ENCODE measurements around the gene CENPF.
"Not testable (repeated sequence)": the region's sequence is repeated elsewhere in the genome, so short reads cannot be mapped to it uniquely, and the experiment has no call there.

CENPF gene

DNA sequence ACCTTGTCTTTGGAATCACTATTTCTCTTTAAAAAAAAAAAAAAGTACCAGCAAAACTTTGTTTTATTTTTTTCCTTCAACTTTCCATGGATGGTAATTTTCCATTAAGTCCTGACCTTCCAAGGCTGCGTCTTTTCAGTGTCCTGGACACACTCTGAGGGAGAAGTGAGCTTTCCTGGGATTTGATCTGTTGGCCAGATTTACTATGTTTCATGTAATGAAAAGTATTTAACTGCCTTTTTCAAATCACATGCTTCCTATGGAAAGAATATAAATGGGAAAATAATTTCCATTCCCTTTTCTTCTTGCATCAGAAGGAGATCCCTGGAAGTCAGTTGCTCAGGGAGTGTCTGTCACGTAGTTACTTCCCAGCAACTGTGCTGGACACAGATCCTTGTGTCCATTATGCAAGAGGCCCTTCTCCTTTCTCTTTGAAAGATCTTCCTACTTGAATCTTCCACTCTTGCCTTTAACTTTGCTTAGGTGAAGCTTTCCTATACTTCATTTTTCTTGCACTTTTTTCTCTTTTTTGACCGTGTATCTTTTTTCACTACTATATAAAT lies 59.3 kb downstream of the CENPF start:
- no peak for DNase-seq

- DNase-seq, result no peak
Measured at GRCh38 chr1:214664651-214665433, 61.8 kb downstream of the CENPF start.

GRCh38 chr1:214665606-214666110 lies 62.7 kb downstream of the CENPF start:
- no peak for DNase-seq

GRCh38 chr1:214666674-214667073 lies 63.7 kb downstream of the CENPF start:
- no peak for DNase-seq

DNA sequence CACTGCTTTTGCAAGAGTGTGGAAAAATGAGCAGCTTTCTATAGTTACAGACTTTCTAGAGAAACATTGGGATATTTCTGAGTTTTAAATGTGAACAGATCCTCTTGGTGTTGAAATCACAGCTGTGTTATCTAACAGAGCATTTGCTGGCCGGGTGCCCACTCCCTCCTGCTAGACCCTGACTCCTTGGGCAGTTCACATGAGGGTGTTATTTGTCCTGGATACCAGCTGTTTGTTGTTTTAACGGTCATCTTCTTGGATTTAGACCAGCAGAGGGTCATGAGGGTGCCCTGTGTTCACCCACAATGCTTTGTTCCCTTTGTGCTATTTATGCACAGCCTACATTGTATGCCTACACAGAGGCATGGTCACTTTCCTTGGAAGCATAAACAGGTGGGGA lies 67.1 kb downstream of the CENPF start:
- no peak for DNase-seq

DNA sequence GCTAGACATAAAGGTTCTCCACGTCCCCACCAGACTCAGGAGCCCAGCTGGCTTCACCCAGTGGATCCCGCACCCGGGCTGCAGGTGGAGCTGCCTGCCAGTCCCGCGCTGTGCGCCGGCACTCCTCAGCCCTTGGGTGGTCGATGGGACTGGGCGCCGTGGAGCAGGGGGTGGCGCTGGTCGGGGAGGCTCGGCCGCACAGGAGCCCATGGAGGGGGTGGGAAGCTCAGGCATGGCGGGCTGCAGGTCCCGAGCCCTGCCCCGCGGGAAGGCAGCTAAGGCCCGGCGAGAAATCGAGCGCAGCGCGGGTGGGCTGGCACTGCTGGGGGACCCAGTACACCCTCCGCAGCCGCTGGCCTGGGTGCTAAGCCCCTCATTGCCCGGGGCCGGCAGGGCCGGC lies 70.0 kb downstream of the CENPF start:
- not testable (repeated sequence) for DNase-seq

DNA sequence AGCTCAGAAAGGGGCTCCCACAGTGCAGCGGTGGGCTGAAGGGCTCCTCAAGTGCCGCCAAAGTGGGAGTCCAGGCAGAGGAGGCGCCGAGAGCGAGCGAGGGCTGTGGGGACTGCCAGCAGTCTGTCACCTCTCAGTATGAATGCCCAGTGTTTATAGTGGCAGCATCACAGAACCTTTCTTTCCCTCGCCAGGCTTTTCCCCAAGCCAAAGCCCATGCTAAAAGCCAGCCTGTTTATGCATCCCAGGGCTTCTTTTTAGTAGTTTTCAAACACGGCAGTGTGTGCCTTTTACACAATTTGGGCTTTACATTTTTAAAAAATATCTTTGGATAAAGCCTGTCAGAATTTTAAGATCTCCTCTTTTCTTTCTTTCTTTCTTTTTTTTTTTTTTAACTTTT lies 70.6 kb downstream of the CENPF start:
- DNase-seq, result no peak

- DNase-seq, result not testable (repeated sequence)
Measured at GRCh38 chr1:214675524-214675923, 72.5 kb downstream of the CENPF start.

DNA sequence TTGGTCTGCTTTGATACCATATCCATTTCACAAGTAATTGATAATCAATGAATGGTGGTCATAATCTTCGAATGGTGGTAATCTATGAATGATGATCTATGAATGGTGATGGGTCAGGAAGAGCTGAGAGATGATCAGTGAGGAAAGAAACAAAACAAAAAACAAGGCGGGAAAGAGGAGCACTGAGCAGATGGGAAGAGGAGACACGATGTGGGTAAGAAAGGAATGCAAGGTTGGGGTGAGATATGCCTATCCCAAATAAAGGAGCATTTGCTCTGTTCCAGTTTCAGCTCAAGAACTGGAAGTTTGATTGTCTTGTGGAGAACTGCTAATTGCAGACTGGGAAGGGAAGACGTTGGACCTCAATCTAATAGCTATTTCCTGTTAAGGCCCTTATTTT lies 73.8 kb downstream of the CENPF start:
- DNase-seq, result no peak

DNA sequence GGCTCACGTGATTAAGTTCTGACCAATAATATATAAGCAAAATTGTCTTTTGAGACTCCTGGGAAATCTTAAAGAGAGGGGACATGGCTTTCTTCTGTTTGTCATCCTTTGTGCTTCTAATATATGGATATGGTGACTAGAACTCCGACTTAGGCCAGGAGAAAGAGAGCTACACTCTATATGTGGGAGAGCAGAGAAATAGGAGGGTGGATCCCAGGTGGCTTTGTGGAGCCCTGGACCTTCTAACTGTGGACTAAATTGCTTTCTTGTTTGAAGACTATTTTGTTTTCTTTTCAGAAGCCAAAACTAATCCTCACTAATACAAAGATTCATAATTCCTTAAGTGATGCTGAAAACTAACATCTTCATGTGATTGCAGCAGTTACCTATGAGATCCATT lies 75.0 kb downstream of the CENPF start:
- DNase-seq, result no peak

- no peak for DNase-seq
Measured at GRCh38 chr1:214678386-214678785, 75.4 kb downstream of the CENPF start.

DNA sequence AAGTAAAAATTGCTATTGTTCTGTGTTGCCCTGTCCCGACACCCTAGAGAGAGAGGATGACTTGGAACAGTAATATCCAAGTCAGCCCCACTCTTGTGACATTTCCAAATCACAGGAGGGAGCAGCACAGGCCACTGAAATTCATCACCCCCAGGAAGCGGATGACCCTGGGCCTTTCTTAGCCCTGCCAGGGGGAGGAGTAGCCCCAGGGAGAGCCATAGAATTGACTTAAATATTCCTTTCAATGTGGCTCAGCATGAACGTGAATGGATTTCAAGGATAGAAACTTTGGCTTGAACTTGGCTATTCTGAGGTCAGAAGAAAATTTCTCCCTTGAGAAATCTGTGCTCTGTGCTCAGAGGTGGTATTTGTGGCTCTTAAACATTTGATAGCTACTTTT lies 80.6 kb downstream of the CENPF start:
- DNase-seq, result no peak

- DNase-seq, result no peak
Measured at GRCh38 chr1:214685906-214686305, 82.9 kb downstream of the CENPF start.

DNA sequence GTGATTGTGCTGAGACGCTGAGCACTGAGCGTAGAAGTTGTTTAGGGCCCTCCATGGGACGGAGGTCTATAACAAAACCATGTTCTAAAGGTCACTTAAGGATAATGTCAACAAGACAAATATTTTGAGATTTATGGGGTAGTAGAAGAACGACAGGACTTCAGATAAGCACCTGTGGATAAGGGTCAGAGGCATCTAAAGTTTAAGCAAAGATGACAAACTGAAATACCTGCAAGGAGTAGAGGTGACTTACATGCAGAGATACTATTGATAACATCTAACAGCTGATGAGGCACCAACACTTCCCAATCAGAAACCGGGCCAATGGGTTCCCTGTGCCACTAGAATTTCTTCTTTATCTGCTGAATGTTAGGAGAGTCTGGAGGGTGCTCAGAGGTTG lies 83.5 kb downstream of the CENPF start:
- no peak for DNase-seq

- no peak for DNase-seq
Measured at GRCh38 chr1:214688891-214689290, 85.9 kb downstream of the CENPF start.

- DNase-seq, result no peak
Measured at GRCh38 chr1:214694769-214695168, 91.8 kb downstream of the CENPF start.

DNA sequence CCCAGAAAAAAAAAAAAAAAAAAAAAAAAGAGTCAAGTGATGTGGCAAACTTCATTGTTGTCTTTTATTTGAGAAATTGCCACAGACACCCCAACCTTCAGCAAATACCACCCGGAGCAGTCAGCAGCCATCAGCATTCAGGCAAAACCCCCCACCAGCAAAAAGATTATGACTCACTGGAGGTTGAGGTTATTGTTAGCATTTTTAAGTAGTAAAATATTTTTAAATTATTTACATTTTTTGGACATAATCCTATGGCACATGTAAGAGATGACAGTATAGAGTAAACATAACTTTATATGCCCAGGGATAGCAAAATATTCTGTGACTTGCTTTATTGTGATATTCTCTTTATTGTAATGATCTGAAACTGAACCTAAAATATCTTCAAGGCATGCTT lies 95.6 kb downstream of the CENPF start:
- no peak for DNase-seq

DNA sequence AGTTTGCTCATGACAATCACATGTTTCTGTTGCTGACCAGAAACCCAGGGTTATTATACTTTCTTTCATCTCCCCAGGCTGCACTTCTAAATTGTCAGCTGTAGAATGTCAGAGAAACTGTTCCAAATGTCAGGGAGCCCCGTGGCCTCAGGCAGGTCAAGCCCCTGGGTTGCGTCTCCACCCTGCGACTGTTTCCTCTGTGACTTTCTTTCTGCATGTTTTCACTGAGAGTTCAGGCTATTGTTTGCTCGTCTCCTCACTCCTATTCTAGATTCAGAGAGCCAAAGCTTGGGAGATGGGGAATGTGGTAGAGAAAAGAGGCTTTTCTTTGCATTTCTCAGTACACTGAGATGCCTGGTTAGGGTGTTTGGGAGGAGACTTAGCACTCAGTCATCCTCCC lies 97.4 kb downstream of the CENPF start:
- no peak for DNase-seq

- no peak for DNase-seq
Measured at GRCh38 chr1:214702556-214702955, 99.6 kb downstream of the CENPF start.

DNA sequence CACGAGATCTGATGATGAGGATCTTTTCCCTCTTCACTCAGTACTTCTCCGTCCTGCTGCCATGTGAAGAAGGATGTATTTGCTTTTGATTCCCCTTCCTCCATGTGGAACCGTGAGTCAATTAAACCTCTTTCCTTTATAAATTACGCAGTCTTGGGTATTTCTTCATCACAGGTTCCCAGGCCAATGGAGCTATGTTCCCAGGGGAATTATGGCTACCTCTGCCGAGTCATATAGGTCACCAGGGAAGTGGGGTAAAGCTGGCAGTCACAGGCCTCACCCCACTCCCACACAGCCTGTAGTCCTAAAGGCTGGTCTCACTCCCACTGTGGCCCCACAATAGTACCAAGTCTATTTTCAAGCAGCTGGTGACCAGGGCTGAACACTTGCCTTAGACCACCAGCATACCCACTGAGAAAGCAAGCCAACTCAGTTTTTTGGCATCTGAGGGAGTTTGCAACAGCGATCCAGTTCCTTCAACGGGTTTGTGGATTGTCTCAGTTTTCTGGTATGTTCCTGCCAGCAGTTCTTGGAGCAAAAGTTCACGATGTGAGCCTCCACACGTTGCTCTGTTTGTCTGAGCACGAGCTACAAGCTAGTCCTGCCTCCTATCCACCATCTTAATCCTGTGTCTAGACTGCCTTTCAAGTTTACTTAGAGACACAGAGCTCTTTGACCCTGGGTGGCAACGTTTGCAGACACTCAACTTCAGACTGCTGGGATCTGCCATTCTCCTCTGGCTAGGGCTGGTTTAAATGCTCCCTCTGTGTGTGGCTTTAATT lies 104.5 kb downstream of the CENPF start:
- no peak for DNase-seq

- DNase-seq, result no peak
Measured at GRCh38 chr1:214708321-214708955, 105.4 kb downstream of the CENPF start.

GRCh38 chr1:214709241-214709640 lies 106.2 kb downstream of the CENPF start:
- no peak for DNase-seq

GRCh38 chr1:214712737-214713136 lies 109.7 kb downstream of the CENPF start:
- DNase-seq, result no peak

All from activated CD4-positive, alpha-beta T cell treated with anti-CD3 and anti-CD28 coated beads for 48 hours (primary cell).